Natural killer cell treated with Interleukin-12 subunit alpha and Interleukin-12 subunit beta and Interleukin-15 and Interleukin-18, amount 100 ng/mL, for 72 hours (primary cell): Measurements from ENCODE around the gene HMHB1. TPM values are rescaled to one million over a fixed set of nuclear protein-coding genes. Genes with fewer than 3 reads are reported as not detected.
"Not testable (repeated sequence)": the region's sequence is repeated elsewhere in the genome, so short reads cannot be mapped to it uniquely, and the experiment has no call there.

Experiments used
- ATAC-seq, 2 donors: fragments of 150-1000 bp; cut with Tn5 transposase in 1 of 2; sonication (Bioruptor Pico), chemical (Tn5 transposase) in 1 of 2; 2 replicates each; pipeline ENCODE4 v1.10.0; 2021
- DNase-seq: peaks from one replicate; pipeline ENCODE4 v3.0.0; 2022; ENCODE audit warnings: low spot score
- H3K27ac Mint-ChIP-seq, 2 donors: 1 replicate in 1 of 2; 2 replicates in 1 of 2; pipeline ENCODE4 v1.8.0; 2022; ENCODE audit warnings: mixed read lengths in 2 of 2, mild to moderate bottlenecking in 1 of 2, moderate library complexity in 1 of 2
- H3K27me3 Mint-ChIP-seq, 2 donors: 1 replicate in 1 of 2; 2 replicates in 1 of 2; pipeline ENCODE4 v1.8.0; 2022; ENCODE audit warnings: mixed read lengths in 2 of 2
- H3K36me3 Mint-ChIP-seq: one replicate; pipeline ENCODE4 v1.8.0; 2022; ENCODE audit warnings: mixed read lengths
- H3K4me1 Mint-ChIP-seq, 2 donors: 1 replicate in 1 of 2; 2 replicates in 1 of 2; pipeline ENCODE4 v1.8.0; 2022; ENCODE audit warnings: low read depth in 2 of 2, mixed read lengths in 2 of 2, mild to moderate bottlenecking in 1 of 2
- H3K4me3 Mint-ChIP-seq: one replicate; pipeline ENCODE4 v1.8.0; 2022; ENCODE audit warnings: mixed read lengths
- H3K9me3 Mint-ChIP-seq: 2 replicates; pipeline ENCODE4 v1.8.0; 2022; ENCODE audit warnings: mixed read lengths
- total RNA-seq, 2 donors: library from RNA; stranded (reverse); gene quantifications; one replicate each; pipeline ENCODE4 v1.2.3, GENCODE V29; 2022

The HMHB1 gene
- total RNA-seq, 2 donors from 2014 or later, result 1.5 TPM; not detected in 1

GRCh38 chr5:143788401-143788800, 23.6 kb upstream of the HMHB1 start:
- no peaks in the 10 kb centered on the region for H3K9me3 Mint-ChIP-seq
- ATAC-seq (no peak), DNase-seq (no peak)
- peaks cover 5 to 8% of the 10 kb centered on the region in 2 donors for H3K4me1 Mint-ChIP-seq
- no peak overlapping the region for H3K4me3 Mint-ChIP-seq
- H3K36me3 Mint-ChIP-seq, result peaks cover 6% of the 10 kb centered on the region
- peaks cover 0 to 4% of the 10 kb centered on the region in 2 donors for H3K27me3 Mint-ChIP-seq
- no peak overlapping the region for H3K27ac Mint-ChIP-seq

- no peaks in the 10 kb centered on the region for H3K9me3 Mint-ChIP-seq
- no peak overlapping the region for H3K4me3 Mint-ChIP-seq
- DNase-seq (no peak), ATAC-seq (no peak)
- no peaks in the 10 kb centered on the region for H3K36me3 Mint-ChIP-seq
- peaks cover 5 to 8% of the 10 kb centered on the region in 2 donors for H3K4me1 Mint-ChIP-seq
- H3K27me3 Mint-ChIP-seq, result peaks cover 0 to 4% of the 10 kb centered on the region in 2 donors
- H3K27ac Mint-ChIP-seq, result no peak overlapping the region
These were observed 21.4 kb upstream of the HMHB1 start for GRCh38 chr5:143790457-143791112.

- no peak for DNase-seq
- ATAC-seq, result no peak
- Mint-ChIP-seq H3K27me3 (peaks cover 4 to 6% of the 10 kb centered on the region in 2 donors), H3K4me3 (peak overlapping the region; percentile 4), H3K27ac (no peak overlapping the region), H3K4me1 (peaks cover 5 to 8% of the 10 kb centered on the region in 2 donors), H3K9me3 (no peaks in the 10 kb centered on the region), H3K36me3 (no peaks in the 10 kb centered on the region)
These were observed 19.9 kb upstream of the HMHB1 start for GRCh38 chr5:143791848-143792731.

GRCh38 chr5:143793249-143793648, 18.7 kb upstream of the HMHB1 start:
- H3K9me3 Mint-ChIP-seq, result no peaks in the 10 kb centered on the region
- no peak for ATAC-seq
- no peak overlapping the region for H3K27ac Mint-ChIP-seq
- H3K4me1 Mint-ChIP-seq, result peaks cover 5 to 8% of the 10 kb centered on the region in 2 donors
- H3K27me3 Mint-ChIP-seq, result peaks cover under 1 to 6% of the 10 kb centered on the region in 2 donors
- DNase-seq, result no peak
- no peaks in the 10 kb centered on the region for H3K36me3 Mint-ChIP-seq
- no peak overlapping the region for H3K4me3 Mint-ChIP-seq

GRCh38 chr5:143796125-143796524, 15.8 kb upstream of the HMHB1 start:
- no peak for ATAC-seq
- no peaks in the 10 kb centered on the region for H3K9me3 Mint-ChIP-seq
- no peak for DNase-seq
- H3K27me3 Mint-ChIP-seq, result peaks cover 4 to 13% of the 10 kb centered on the region in 2 donors
- no peak overlapping the region for H3K4me3 Mint-ChIP-seq
- H3K36me3 Mint-ChIP-seq, result no peaks in the 10 kb centered on the region
- H3K27ac Mint-ChIP-seq, result no peak overlapping the region
- H3K4me1 Mint-ChIP-seq, result peaks cover 12 to 13% of the 10 kb centered on the region in 2 donors

GRCh38 chr5:143796753-143797152, 15.2 kb upstream of the HMHB1 start:
- ATAC-seq (no peak), DNase-seq (no peak)
- no peaks in the 10 kb centered on the region for H3K36me3 Mint-ChIP-seq
- H3K27me3 Mint-ChIP-seq, result peaks cover 4 to 13% of the 10 kb centered on the region in 2 donors
- H3K4me1 Mint-ChIP-seq, result peaks cover 12 to 13% of the 10 kb centered on the region in 2 donors
- H3K4me3 Mint-ChIP-seq, result no peak overlapping the region
- H3K27ac Mint-ChIP-seq, result no peak overlapping the region
- H3K9me3 Mint-ChIP-seq, result no peaks in the 10 kb centered on the region

GRCh38 chr5:143800715-143801114, 11.2 kb upstream of the HMHB1 start:
- H3K27me3 Mint-ChIP-seq, result peaks cover 4 to 13% of the 10 kb centered on the region in 2 donors
- ATAC-seq (no peak), DNase-seq (no peak)
- peaks cover 4 to 8% of the 10 kb centered on the region in 2 donors for H3K4me1 Mint-ChIP-seq
- no peak overlapping the region for H3K4me3 Mint-ChIP-seq
- H3K9me3 Mint-ChIP-seq, result no peaks in the 10 kb centered on the region
- H3K27ac Mint-ChIP-seq, result no peak overlapping the region
- no peaks in the 10 kb centered on the region for H3K36me3 Mint-ChIP-seq

GRCh38 chr5:143801252-143801939, 10.6 kb upstream of the HMHB1 start:
- Mint-ChIP-seq H3K4me1 (peaks cover 4 to 8% of the 10 kb centered on the region in 2 donors), H3K27me3 (peaks cover 4 to 7% of the 10 kb centered on the region in 2 donors), H3K27ac (no peak overlapping the region), H3K9me3 (no peaks in the 10 kb centered on the region), H3K36me3 (no peaks in the 10 kb centered on the region), H3K4me3 (no peak overlapping the region)
- DNase-seq (no peak), ATAC-seq (no peak)

GRCh38 chr5:143805861-143806260, 6.1 kb upstream of the HMHB1 start:
- Mint-ChIP-seq H3K4me1 (peaks cover under 1 to 1% of the 10 kb centered on the region in 2 donors), H3K36me3 (no peaks in the 10 kb centered on the region), H3K9me3 (no peaks in the 10 kb centered on the region), H3K4me3 (no peak overlapping the region), H3K27me3 (peaks cover 0 to 7% of the 10 kb centered on the region in 2 donors), H3K27ac (no peak overlapping the region)
- ATAC-seq (no peak), DNase-seq (no peak)

GRCh38 chr5:143806579-143806978, 5.4 kb upstream of the HMHB1 start:
- Mint-ChIP-seq H3K27me3 (peaks cover 0 to 6% of the 10 kb centered on the region in 2 donors), H3K4me1 (peaks cover 6% of the 10 kb centered on the region in 2 donors), H3K4me3 (no peak overlapping the region), H3K36me3 (no peaks in the 10 kb centered on the region), H3K27ac (peak overlapping the region in 1 of 2 donors; percentile 3), H3K9me3 (no peaks in the 10 kb centered on the region)
- ATAC-seq (no peak), DNase-seq (no peak)

- H3K27ac Mint-ChIP-seq, result peak overlapping the region in 1 of 2 donors; percentile 3
- H3K27me3 Mint-ChIP-seq, result peaks cover 0 to 8% of the 10 kb centered on the region in 2 donors
- DNase-seq (no peak), ATAC-seq (no peak)
- H3K4me3 Mint-ChIP-seq, result no peak overlapping the region
- H3K4me1 Mint-ChIP-seq, result peaks cover 14% of the 10 kb centered on the region in 2 donors
- no peaks in the 10 kb centered on the region for H3K9me3 Mint-ChIP-seq
- H3K36me3 Mint-ChIP-seq, result no peaks in the 10 kb centered on the region
These were observed 4.6 kb upstream of the HMHB1 start for GRCh38 chr5:143807401-143807800.

GRCh38 chr5:143816370-143816769, 4.4 kb downstream of the HMHB1 start:
- H3K9me3 Mint-ChIP-seq, H3K36me3 Mint-ChIP-seq, DNase-seq, H3K27ac Mint-ChIP-seq, H3K27me3 Mint-ChIP-seq, ATAC-seq, H3K4me3 Mint-ChIP-seq: not testable (repeated sequence)
- peaks cover 15% of the 10 kb centered on the region in 2 donors for H3K4me1 Mint-ChIP-seq

GRCh38 chr5:143819716-143820115, 7.8 kb downstream of the HMHB1 start:
- Mint-ChIP-seq H3K4me1 (no peaks in the 10 kb centered on the region), H3K27ac (no peak overlapping the region), H3K4me3 (no peak overlapping the region), H3K36me3 (peaks cover 5% of the 10 kb centered on the region), H3K9me3 (no peaks in the 10 kb centered on the region), H3K27me3 (no peaks in the 10 kb centered on the region)
- ATAC-seq (no peak), DNase-seq (no peak)
